Prostate gland (tissue), 2 donors: ENCODE results near the gene SP5. TPM values are rescaled to one million over a fixed set of nuclear protein-coding genes. Genes with fewer than 3 reads are reported as not detected.

Experiments used
- DNase-seq: peaks from one replicate; pipeline ENCODE4 v3.0.0-alpha.2; 2019; ENCODE audit warnings: low spot score
- H3K27ac ChIP-seq, 2 donors: fragments of 200-600 bp; sonication (generic); 2 replicates each; pipeline ENCODE4 v1.5.1; 2017 to 2019
- H3K27me3 ChIP-seq: fragments of 200-600 bp; sonication (generic); replicated peaks from 2 replicates; pipeline ENCODE4 v1.5.1; 2019; ENCODE audit not compliant: insufficient read depth
- H3K36me3 ChIP-seq, 2 donors: fragments of 200-600 bp; sonication (generic); 1 replicate in 1 of 2; 2 replicates in 1 of 2; pipeline versions ENCODE4 v1.5.1 to v1.8.1; 2017 to 2019
- H3K4me1 ChIP-seq: fragments of 200-600 bp; sonication (generic); replicated peaks from 2 replicates; pipeline ENCODE4 v1.5.1; 2019
- H3K4me3 ChIP-seq, 2 donors: fragments of 200-600 bp; sonication (generic); 2 replicates each; pipeline ENCODE4 v1.5.1; 2017 to 2019
- H3K9me3 ChIP-seq: fragments of 200-600 bp; sonication (generic); 2 replicates; pipeline ENCODE4 v1.5.1; 2017
- CTCF ChIP-seq, 4 experiments: fragments of 200-600 bp in 2 of 4; fragments of 450-650 bp in 2 of 4; sonication (generic) in 2 of 4; IDR thresholded peaks; 1 replicate in 3 of 4; 2 replicates in 1 of 4; pipeline ENCODE4 v1.5.1; 2016 to 2019; ENCODE audit warnings: antibody characterized with exemption in 4 of 4, mild to moderate bottlenecking in 2 of 4, moderate library complexity in 2 of 4
- POLR2A ChIP-seq: fragments of 450-650 bp; IDR thresholded peaks from one replicate; pipeline ENCODE4 v1.6.1; 2016; ENCODE audit warnings: antibody characterized with exemption, mild to moderate bottlenecking
- POLR2AphosphoS5 ChIP-seq: sonication (generic); formaldehyde crosslinking; IDR thresholded peaks from one replicate; pipeline ENCODE4 v1.6.1; 2017; ENCODE audit warnings: antibody characterized with exemption
- WGBS: methylation state at CpG from one replicate; pipeline ENCODE4 v1.1.5; 2018; 5-methylcytosine and 5-hydroxymethylcytosine counted together
- intact Hi-C: fragments of 100-400 bp; cut with DNase I; formaldehyde crosslinking; loops from one replicate; pipeline ENCODE4 v1.14.2; 2022
- total RNA-seq, 2 donors: library from RNA; depleted of rRNA; stranded (reverse); fragments of >200 nt; gene quantifications; one replicate each; pipeline ENCODE4 v1.1.0, GENCODE V29; 2016

SP5 gene
- total RNA-seq, 2 donors from 2014 or later, result 4.2 to 8.4 TPM

DNA sequence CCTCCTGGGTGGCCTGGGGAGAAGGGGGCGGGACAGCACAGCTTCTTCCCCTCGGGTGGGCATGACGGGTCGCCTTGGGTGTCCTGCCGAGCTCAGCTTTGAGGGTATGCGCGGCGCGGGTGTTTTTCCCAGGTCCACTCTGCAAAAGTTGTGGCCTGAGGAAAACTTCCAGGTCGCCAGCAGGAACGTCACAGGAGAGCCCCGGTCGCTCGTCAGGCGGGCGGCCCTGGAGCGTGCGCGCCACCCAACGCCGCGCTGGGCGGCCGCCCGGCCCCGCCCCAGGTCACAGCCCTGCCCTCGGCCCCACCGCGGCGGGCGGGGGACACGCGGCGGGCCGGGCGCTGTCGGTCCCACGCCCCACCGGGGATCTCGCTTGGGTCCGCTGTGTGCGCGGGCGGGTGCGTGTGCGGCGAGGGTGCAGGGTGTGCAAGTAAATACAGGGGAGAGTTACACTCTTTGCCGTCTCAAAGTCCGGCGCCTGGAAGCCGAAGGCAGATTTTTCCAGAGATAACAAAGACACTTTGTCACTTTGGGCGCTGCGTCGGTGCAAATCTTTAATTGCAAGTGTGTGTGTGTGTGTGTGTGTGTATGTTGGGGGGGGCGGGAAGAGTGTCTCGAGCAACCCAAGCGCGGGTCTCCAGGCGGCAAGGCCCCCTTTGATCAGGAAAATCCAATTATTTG is 616 bp upstream of the SP5 start:
- peaks cover 4% of the 10 kb centered on the region for H3K27me3 ChIP-seq
- intact Hi-C loops, result no loop called here
- peak overlapping the region; percentile 72 for H3K27ac ChIP-seq

GRCh38 chr2:170715932-170716777 is 1.0 kb downstream of the SP5 start:
- TF ChIP-seq CTCF (IDR thresholded peaks at IDR 0.05) (no peak), POLR2AphosphoS5 (no peak), POLR2A (no peak)
- Histone ChIP-seq H3K27ac (peak overlapping the region; percentile 72), H3K4me3 (peak overlapping the region; percentile 39 to 44), H3K4me1 (no peaks in the 10 kb centered on the region), H3K9me3 (no peaks in the 10 kb centered on the region), H3K36me3 (no peaks in the 10 kb centered on the region), H3K27me3 (peaks cover 4% of the 10 kb centered on the region)
- intact Hi-C loops, result no loop called here
- 5% methylated on average over 79 of the region's 95 CpGs for WGBS
- no peak for DNase-seq

More for the DNA sequence above, 616 bp upstream of the SP5 start:
- WGBS, result 1% methylated on average over 49 of the region's 59 CpGs
- H3K4me3 ChIP-seq, result peak overlapping the region; percentile 39 to 44
- no peaks in the 10 kb centered on the region for H3K9me3 ChIP-seq
- DNase-seq, result no peak
- no peaks in the 10 kb centered on the region for H3K36me3 ChIP-seq
- no peaks in the 10 kb centered on the region for H3K4me1 ChIP-seq
- no peak for TF ChIP-seq POLR2A

DNA sequence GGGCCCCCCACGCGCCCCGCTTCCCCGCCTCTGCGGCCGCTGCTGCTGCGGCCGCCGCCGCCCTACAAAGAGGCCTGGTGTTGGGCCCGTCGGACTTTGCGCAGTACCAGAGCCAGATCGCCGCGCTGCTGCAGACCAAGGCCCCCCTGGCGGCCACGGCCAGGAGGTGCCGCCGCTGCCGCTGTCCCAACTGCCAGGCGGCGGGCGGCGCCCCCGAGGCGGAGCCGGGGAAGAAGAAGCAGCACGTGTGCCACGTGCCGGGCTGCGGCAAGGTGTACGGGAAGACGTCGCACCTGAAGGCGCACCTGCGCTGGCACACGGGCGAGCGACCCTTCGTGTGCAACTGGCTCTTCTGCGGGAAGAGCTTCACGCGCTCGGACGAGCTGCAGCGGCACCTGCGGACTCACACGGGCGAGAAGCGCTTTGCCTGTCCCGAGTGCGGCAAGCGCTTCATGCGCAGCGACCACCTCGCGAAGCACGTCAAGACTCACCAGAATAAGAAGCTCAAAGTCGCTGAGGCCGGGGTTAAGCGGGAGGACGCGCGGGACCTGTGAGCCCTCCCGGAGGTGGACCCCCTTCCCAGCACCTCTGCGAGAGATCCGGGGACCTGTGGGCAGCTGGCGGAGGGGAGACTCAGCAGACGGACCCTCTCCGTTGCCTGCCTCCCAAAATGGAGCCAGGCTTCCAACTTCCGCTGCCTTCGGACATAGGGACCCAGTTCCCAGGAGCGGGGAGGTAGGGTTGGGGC is 1.9 kb downstream of the SP5 start:
- Histone ChIP-seq H3K4me3 (peak overlapping the region; percentile 39 to 44), H3K27me3 (peaks cover under 1% of the 10 kb centered on the region), H3K27ac (no peak overlapping the region), H3K9me3 (no peaks in the 10 kb centered on the region), H3K4me1 (no peaks in the 10 kb centered on the region), H3K36me3 (no peaks in the 10 kb centered on the region)
- TF ChIP-seq POLR2AphosphoS5 (no peak), CTCF (IDR thresholded peaks at IDR 0.05) (peak in 3 of 4 experiments; percentile 29 to 54 (median 50)), POLR2A (no peak)
- no peak for DNase-seq
- intact Hi-C loops, result no loop called here
- 26% methylated on average over 74 of the region's 74 CpGs for WGBS

GRCh38 chr2:170717599-170717963 is 2.4 kb downstream of the SP5 start:
- no peaks in the 10 kb centered on the region for H3K4me1 ChIP-seq
- H3K27ac ChIP-seq, result no peak overlapping the region
- no peaks in the 10 kb centered on the region for H3K9me3 ChIP-seq
- no peaks in the 10 kb centered on the region for H3K36me3 ChIP-seq
- intact Hi-C loops, result no loop called here
- 61% methylated on average over 10 of the region's 10 CpGs for WGBS
- TF ChIP-seq POLR2AphosphoS5 (no peak), POLR2A (no peak), CTCF (IDR thresholded peaks at IDR 0.05) (no peak)
- no peaks in the 10 kb centered on the region for H3K27me3 ChIP-seq
- no peak overlapping the region for H3K4me3 ChIP-seq
- DNase-seq, result no peak

DNA sequence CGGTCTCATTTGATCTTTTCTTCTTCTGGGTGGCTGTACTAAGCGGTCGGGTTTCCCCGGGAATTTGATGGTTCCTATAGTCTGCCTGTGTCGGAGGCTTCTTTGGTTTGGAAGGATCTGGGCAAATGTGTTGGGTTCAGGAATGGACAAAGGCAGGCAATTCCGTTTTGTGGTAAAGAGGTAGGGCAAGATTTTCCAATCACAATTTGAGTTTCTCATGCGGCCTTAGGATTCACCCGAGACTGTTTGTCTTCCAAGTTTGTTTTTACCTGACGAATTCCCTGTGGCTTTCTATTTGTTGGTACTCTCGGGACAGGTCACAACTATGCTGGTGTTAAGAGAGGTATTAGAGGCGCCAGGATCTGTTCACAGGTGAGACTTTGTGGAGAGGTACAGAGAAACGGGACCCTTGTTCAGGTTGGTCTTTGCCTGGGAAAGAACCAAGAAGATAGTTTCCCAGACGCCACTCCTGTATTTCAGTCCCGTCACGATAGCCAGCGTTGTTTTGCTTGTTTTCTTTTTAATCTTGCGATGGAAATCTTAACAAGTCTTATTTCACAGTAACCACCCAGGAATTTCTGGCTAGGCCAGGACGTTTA is 3.0 kb downstream of the SP5 start:
- DNase-seq, result no peak
- H3K27ac ChIP-seq, result no peak overlapping the region
- H3K4me1 ChIP-seq, result no peaks in the 10 kb centered on the region
- no peak for TF ChIP-seq CTCF (IDR thresholded peaks at IDR 0.05)
- TF ChIP-seq POLR2AphosphoS5, result no peak
- no peak for TF ChIP-seq POLR2A
- no peak overlapping the region for H3K4me3 ChIP-seq
- 53% methylated on average over 18 of the region's 18 CpGs for WGBS
- H3K27me3 ChIP-seq, result no peaks in the 10 kb centered on the region
- H3K9me3 ChIP-seq, result no peaks in the 10 kb centered on the region
- H3K36me3 ChIP-seq, result no peaks in the 10 kb centered on the region
- intact Hi-C loops, result no loop called here
